Mammary epithelial cell (primary cell): ENCODE measurements around the gene PLD2.

Experiments
- EZH2 ChIP-seq: IDR thresholded peaks from 2 replicates; pipeline ENCODE4 v1.6.1; 2012; ENCODE audit warnings: low read length, inconsistent platforms, borderline replicate concordance
- TF ChIP-seq, protein P1 (sequence below), 2 donors: IDR thresholded peaks in 1 of 2; conservative IDR thresholded peaks in 1 of 2; 2 replicates each; pipeline ENCODE4 v1.5.1; 2011 to 2012; ENCODE audit warnings: inconsistent platforms in 2 of 2, low read length in 2 of 2, mild to moderate bottlenecking in 2 of 2, control low read depth in 1 of 2, low read depth in 1 of 2; ENCODE audit not compliant: insufficient read depth in 1 of 2; ENCODE audit errors: extremely low read depth in 1 of 2

DNA sequence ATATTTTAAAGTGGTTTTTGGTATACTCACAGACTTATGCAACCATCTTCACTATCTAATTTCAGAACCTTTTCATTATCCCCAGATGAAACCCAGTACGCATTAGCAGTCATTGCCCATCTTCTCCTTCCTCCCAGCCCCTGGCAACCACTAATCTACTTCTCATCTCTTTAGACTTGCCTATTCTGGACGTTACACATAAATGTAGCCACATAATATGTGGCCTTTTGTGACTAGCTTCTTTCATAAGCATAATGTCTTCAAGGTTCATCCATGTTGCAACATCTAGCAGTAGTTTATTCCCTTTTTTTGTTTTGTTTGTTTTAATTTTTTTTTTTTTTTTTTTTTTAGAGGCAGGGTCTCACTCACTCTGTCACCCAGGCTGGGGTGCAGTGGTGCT is 63.9 kb downstream of the PLD2 start:
- TF ChIP-seq, protein P1, sequence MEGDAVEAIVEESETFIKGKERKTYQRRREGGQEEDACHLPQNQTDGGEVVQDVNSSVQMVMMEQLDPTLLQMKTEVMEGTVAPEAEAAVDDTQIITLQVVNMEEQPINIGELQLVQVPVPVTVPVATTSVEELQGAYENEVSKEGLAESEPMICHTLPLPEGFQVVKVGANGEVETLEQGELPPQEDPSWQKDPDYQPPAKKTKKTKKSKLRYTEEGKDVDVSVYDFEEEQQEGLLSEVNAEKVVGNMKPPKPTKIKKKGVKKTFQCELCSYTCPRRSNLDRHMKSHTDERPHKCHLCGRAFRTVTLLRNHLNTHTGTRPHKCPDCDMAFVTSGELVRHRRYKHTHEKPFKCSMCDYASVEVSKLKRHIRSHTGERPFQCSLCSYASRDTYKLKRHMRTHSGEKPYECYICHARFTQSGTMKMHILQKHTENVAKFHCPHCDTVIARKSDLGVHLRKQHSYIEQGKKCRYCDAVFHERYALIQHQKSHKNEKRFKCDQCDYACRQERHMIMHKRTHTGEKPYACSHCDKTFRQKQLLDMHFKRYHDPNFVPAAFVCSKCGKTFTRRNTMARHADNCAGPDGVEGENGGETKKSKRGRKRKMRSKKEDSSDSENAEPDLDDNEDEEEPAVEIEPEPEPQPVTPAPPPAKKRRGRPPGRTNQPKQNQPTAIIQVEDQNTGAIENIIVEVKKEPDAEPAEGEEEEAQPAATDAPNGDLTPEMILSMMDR (conservative IDR thresholded peaks at IDR 0.05 in 1 of 2, IDR thresholded peaks at IDR 0.05 in 1 of 2; ENCODE audit: extremely low read depth in 1 of 2, insufficient read depth in 1 of 2, low read depth in 1 of 2, low read length in 2 of 2) = no peak
- no peak for TF ChIP-seq EZH2
